ENCODE measurements around the gene AP2A1.

Gene AP2A1

GRCh38 chr19:49855676-49856573 is 89.1 kb downstream of the AP2A1 start:
- no peak for DNase-seq (ENCODE audit: low read depth)

GRCh38 chr19:49856574-49857021 is 89.8 kb downstream of the AP2A1 start:
- DNase-seq (ENCODE audit: low read depth) = no peak

Measured in ELR (cell line).